Upper lobe of left lung (tissue), 6 donors: ENCODE results near the gene TRIM56. TPM values are rescaled to one million over a fixed set of nuclear protein-coding genes. Genes with fewer than 3 reads are reported as not detected.
A peak's percentile ranks its signal among the peaks of the same experiment; 100 is the strongest.

Experiments used
- ATAC-seq, 2 donors: fragments of 200-7000 bp; cut with Tn5 transposase; one replicate each; pipeline ENCODE4 v1.9.1; 2022; ENCODE audit warnings: mild to moderate bottlenecking in 2 of 2, moderate library complexity in 2 of 2; ENCODE audit not compliant: low FRiP score in 2 of 2
- DNase-seq, 2 donors: peaks; one replicate each; pipeline ENCODE4 v3.0.0-alpha.2; 2019 to 2020
- H3K27ac ChIP-seq, 4 donors: fragments of 200-600 bp; sonication (generic); one replicate each; pipeline ENCODE4 v1.5.1; 2016 to 2019
- H3K27me3 ChIP-seq, 4 donors: fragments of 200-600 bp; sonication (generic); one replicate each; pipeline ENCODE4 v1.5.1; 2017 to 2019
- H3K36me3 ChIP-seq, 4 donors: fragments of 200-600 bp; sonication (generic); one replicate each; pipeline ENCODE4 v1.5.1; 2016 to 2019
- H3K4me1 ChIP-seq, 4 donors: fragments of 200-600 bp; sonication (generic); one replicate each; pipeline ENCODE4 v1.5.1; 2018 to 2019
- H3K4me3 ChIP-seq, 4 donors: fragments of 200-600 bp; sonication (generic); one replicate each; pipeline ENCODE4 v1.5.1; 2017 to 2019; ENCODE audit warnings: mild to moderate bottlenecking in 2 of 4, moderate library complexity in 1 of 4
- H3K9me3 ChIP-seq, 4 donors: fragments of 200-600 bp; sonication (generic); one replicate each; pipeline ENCODE4 v1.5.1; 2018 to 2019
- CTCF ChIP-seq, 6 experiments: fragments of 450-650 bp in 4 of 6; fragments of 200-600 bp in 2 of 6; sonication (generic) in 2 of 6; IDR thresholded peaks; one replicate each; pipeline ENCODE4 v1.5.1; 2016 to 2019; ENCODE audit warnings: antibody characterized with exemption in 6 of 6
- EP300 ChIP-seq, 4 donors: sonication (generic); formaldehyde crosslinking; IDR thresholded peaks; one replicate each; pipeline ENCODE4 v1.5.1; 2017; ENCODE audit warnings: antibody characterized with exemption in 4 of 4, control low read depth in 2 of 4
- POLR2A ChIP-seq, 4 donors: fragments of 450-650 bp; IDR thresholded peaks; one replicate each; pipeline ENCODE4 v1.5.1; 2016 to 2017; ENCODE audit warnings: antibody characterized with exemption in 4 of 4, mild to moderate bottlenecking in 2 of 4
- POLR2AphosphoS5 ChIP-seq, 2 donors: sonication (generic); formaldehyde crosslinking; IDR thresholded peaks; one replicate each; pipeline ENCODE4 v1.5.1; 2017; ENCODE audit warnings: antibody characterized with exemption in 2 of 2
- WGBS, 2 donors: methylation state at CpG; one replicate each; pipeline ENCODE4 v1.1.5; 2017 to 2018; 5-methylcytosine and 5-hydroxymethylcytosine counted together
- total RNA-seq, 6 donors: library from RNA; depleted of rRNA in 4 of 6; stranded (reverse); fragments of >200 nt in 4 of 6; gene quantifications; one replicate each; pipeline versions ENCODE4 v1.1.0 to v1.2.1, GENCODE V29; 2016 to 2021
- donor health status: DM: no; HTN: no; CAD: no; lungs with moderate emphysema.
- donor health status: DM: no; HTN: yes; CAD: no; lungs with severe emphysema.

TRIM56 gene
- total RNA-seq, 6 donors from 2014 or later = 25.4 to 66.1 (median 51.3) TPM

- Histone ChIP-seq H3K4me3 (no peak overlapping the region), H3K27me3 (no peaks in the 10 kb centered on the region), H3K27ac (peak overlapping the region in 2 of 4 donors; percentile 59 to 86), H3K36me3 (no peaks in the 10 kb centered on the region), H3K4me1 (peaks cover 8 to 40% (median 31%) of the 10 kb centered on the region in 4 donors), H3K9me3 (no peaks in the 10 kb centered on the region)
- TF ChIP-seq POLR2AphosphoS5 (IDR thresholded peaks at IDR 0.05) (no peak), POLR2A (IDR thresholded peaks at IDR 0.05) (no peak), CTCF (IDR thresholded peaks at IDR 0.05) (no peak), EP300 (IDR thresholded peaks at IDR 0.05) (no peak)
- WGBS, 2 donors = 74 to 83% methylated on average over 11 of the region's 11 CpGs
- ATAC-seq (no peak), DNase-seq (no peak)
These were observed 28.6 kb downstream of the TRIM56 start for GRCh38 chr7:101113836-101114235.

- Histone ChIP-seq H3K27ac (peak overlapping the region in 1 of 4 donors; percentile 59), H3K4me3 (no peak overlapping the region), H3K27me3 (no peaks in the 10 kb centered on the region), H3K4me1 (peaks cover 6 to 33% (median 25%) of the 10 kb centered on the region in 4 donors), H3K9me3 (no peaks in the 10 kb centered on the region), H3K36me3 (no peaks in the 10 kb centered on the region)
- TF ChIP-seq POLR2AphosphoS5 (IDR thresholded peaks at IDR 0.05) (no peak), POLR2A (IDR thresholded peaks at IDR 0.05) (no peak), EP300 (IDR thresholded peaks at IDR 0.05) (no peak), CTCF (IDR thresholded peaks at IDR 0.05) (no peak)
- ATAC-seq (no peak), DNase-seq (no peak)
- 57 to 76% methylated on average over 6 to 8 of the region's 8 CpGs for WGBS, 2 donors
These were observed 29.2 kb downstream of the TRIM56 start for GRCh38 chr7:101114492-101114891.

- Histone ChIP-seq H3K27ac (peak overlapping the region in 1 of 4 donors; percentile 59), H3K9me3 (no peaks in the 10 kb centered on the region), H3K4me3 (no peak overlapping the region), H3K4me1 (peaks cover 6 to 32% (median 26%) of the 10 kb centered on the region in 4 donors), H3K36me3 (no peaks in the 10 kb centered on the region), H3K27me3 (no peaks in the 10 kb centered on the region)
- DNase-seq (no peak), ATAC-seq (no peak)
- WGBS, 2 donors = 87 to 97% methylated on average over 3 of the region's 3 CpGs
- no peak for TF ChIP-seq POLR2A (IDR thresholded peaks at IDR 0.05)
- no peak for TF ChIP-seq POLR2AphosphoS5 (IDR thresholded peaks at IDR 0.05)
- TF ChIP-seq CTCF (IDR thresholded peaks at IDR 0.05) = no peak
- no peak for TF ChIP-seq EP300 (IDR thresholded peaks at IDR 0.05)
These were observed 29.9 kb downstream of the TRIM56 start for GRCh38 chr7:101115215-101115614.

- peak overlapping the region; percentile 34 to 71 (median 47) for H3K27ac ChIP-seq
- 75 to 88% methylated on average over 10 of the region's 10 CpGs for WGBS, 2 donors
- ATAC-seq = no peak
These were observed 31.6 kb downstream of the TRIM56 start for GRCh38 chr7:101116898-101117297.

More at GRCh38 chr7:101116898-101117297, 31.6 kb downstream of the TRIM56 start:
- Histone ChIP-seq H3K36me3 (no peaks in the 10 kb centered on the region), H3K9me3 (no peaks in the 10 kb centered on the region), H3K4me1 (peaks cover under 1 to 27% (median 22%) of the 10 kb centered on the region in 4 donors), H3K27me3 (no peaks in the 10 kb centered on the region), H3K4me3 (no peak overlapping the region)
- no peak for DNase-seq
- TF ChIP-seq POLR2AphosphoS5 (IDR thresholded peaks at IDR 0.05) = no peak
- no peak for TF ChIP-seq POLR2A (IDR thresholded peaks at IDR 0.05)
- TF ChIP-seq EP300 (IDR thresholded peaks at IDR 0.05) = no peak
- no peak for TF ChIP-seq CTCF (IDR thresholded peaks at IDR 0.05)
